Heart right ventricle (tissue), 16 donors: ENCODE measurements around the gene EEF1E1. TPM values are rescaled to one million over a fixed set of nuclear protein-coding genes. Genes with fewer than 3 reads are reported as not detected.

ENCODE experiments used
- ATAC-seq, 8 donors: fragments of 200-7000 bp; cut with Tn5 transposase; one replicate each; pipeline ENCODE4 v1.9.1; 2020; ENCODE audit warnings: mild to moderate bottlenecking in 8 of 8, moderate library complexity in 8 of 8, moderate number of reproducible peaks in 1 of 8
- DNase-seq, 2 donors: peaks; one replicate each; pipeline ENCODE4 v3.0.0-alpha.2; 2020
- H3K27ac ChIP-seq, 10 donors: fragments of 200-600 bp; sonication (generic) in 2 of 10; one replicate each; pipeline versions ENCODE4 v1.5.0 to v1.8.0; 2020 to 2022; ENCODE audit warnings: mild to moderate bottlenecking in 3 of 10
- H3K27me3 ChIP-seq, 7 donors: fragments of 200-600 bp; one replicate each; pipeline ENCODE4 v1.8.0; 2021 to 2022; ENCODE audit warnings: mild to moderate bottlenecking in 2 of 7
- H3K36me3 ChIP-seq, 9 donors: fragments of 200-600 bp; sonication (generic) in 1 of 9; one replicate each; pipeline versions ENCODE4 v1.5.0 to v1.8.0; 2020 to 2022; ENCODE audit warnings: mild to moderate bottlenecking in 2 of 9
- H3K4me1 ChIP-seq, 9 donors: fragments of 200-600 bp; sonication (generic) in 1 of 9; one replicate each; pipeline versions ENCODE4 v1.5.0 to v1.8.0; 2020 to 2022; ENCODE audit warnings: mild to moderate bottlenecking in 4 of 9
- H3K4me3 ChIP-seq, 10 donors: fragments of 200-600 bp; sonication (generic) in 2 of 10; one replicate each; pipeline versions ENCODE4 v1.5.0 to v1.8.0; 2020 to 2022; ENCODE audit warnings: mild to moderate bottlenecking in 7 of 10, moderate library complexity in 2 of 10
- H3K9me3 ChIP-seq, 11 donors: fragments of 200-600 bp in 10 of 11; sonication (generic) in 2 of 11; one replicate each; pipeline versions ENCODE4 v1.5.0 to v1.8.0; 2013 to 2022; ENCODE audit warnings: mild to moderate bottlenecking in 2 of 11, control low read depth in 1 of 11, moderate library complexity in 1 of 11
- WGBS, 2 donors: extraction: QIAGEN DNeasy Blood & Tissue Kit; methylation state at CpG; one replicate each; pipeline ENCODE4 v1.1.7; 2013; ENCODE audit warnings: inconsistent platforms in 1 of 2; 5-methylcytosine and 5-hydroxymethylcytosine counted together
- intact Hi-C, 10 donors: fragments of 100-400 bp; cut with DNase I; formaldehyde crosslinking; loops; one replicate each; pipeline versions ENCODE4 v1.11.1 to v1.14.2; 2022
- polyA plus RNA-seq, 2 donors: library from polyadenylated mRNA; stranded (reverse); fragments of 200-250 nt; gene quantifications; one replicate each; pipeline ENCODE4 v1.2.3, GENCODE V29; 2013
- total RNA-seq, 10 donors: library from RNA; stranded (reverse); fragmentation: NEBNext Ultra II Directional in 3 of 10; extraction: Animal tissue kit (Norgen Biotek cat#: 25700) in 3 of 10; gene quantifications; one replicate each; pipeline versions ENCODE4 v1.2.1 to v1.2.4, GENCODE V29; 2021 to 2023
- TF ChIP-seq, protein P1 (sequence below), 9 donors: fragments of 200-600 bp; sonication (generic) in 2 of 9; IDR thresholded peaks; one replicate each; pipeline versions ENCODE4 v1.5.0 to v1.8.0; 2021 to 2022; ENCODE audit warnings: antibody characterized with exemption in 9 of 9, mild to moderate bottlenecking in 5 of 9, moderate library complexity in 1 of 9
- donor health status: Arrhythmogenic right ventricular cardiomyopathy.
- donor health status: ischemic (EF 13 %, LVEDD 7.1; RV severe dilation, severe dysfunction).
- donor health status: healthy with polysubstance abuse.
- donor health status: DM: no; HTN: yes; CAD: no.
- donor health status: DM: no; HTN: no; CAD: no.
- donor health status: ischemic (EF 25% LVEDD 6.9; RV normal size, moderate dysfunction).
- donor health status: ischemic (EF 25% LVEDD 5.7; RV mildly dilated, moderate dysfunction).
- donor health status: healthy.
- donor health status: DM: yes; HTN: yes; CAD: no.
- donor health status: Ischemic cardiomyopathy.
- donor health status: ischemic (EF 35%, LVEDD 5.7; RV mildly dilated, moderate dysfunction).
- donor health status: nonischemic (EF 11% LVEDD 7.7; RV severe dilation, severe dysfunction).
- donor health status: DM: yes; HTN: yes; CAD: no.
- donor health status: PGD.
- donor health status: ischemic (EF 29% LVEDD 5.4; RV normal size, mild dysfunction).
- donor health status: nonischemic (EF 23%, LVEDD 6.1; RV moderate dilation, normal function).

EEF1E1 gene
- total and polyA plus RNA-seq, 12 donors = 10.0 to 43.8 (median 13.3) TPM

DNA sequence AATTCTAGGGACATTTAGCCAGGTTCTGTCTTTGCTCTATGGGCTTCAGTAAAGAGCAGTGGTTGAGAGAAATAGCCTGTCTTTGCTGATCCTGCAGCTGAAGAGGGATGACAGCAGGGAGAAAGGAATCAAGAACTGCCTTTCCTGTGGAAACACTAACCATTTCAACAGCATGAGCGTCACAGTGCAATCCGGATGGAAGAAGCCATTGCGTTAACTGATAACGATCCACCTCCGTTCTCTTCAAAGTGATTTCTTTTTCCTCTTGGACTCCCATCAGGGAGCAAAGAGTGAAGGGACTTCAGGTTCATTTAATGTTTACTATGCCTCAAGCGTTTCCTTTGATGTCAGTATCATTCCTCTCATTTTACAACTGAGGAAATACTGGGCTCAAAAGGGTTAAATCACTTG is 35.2 kb upstream of the EEF1E1 start:
- DNase-seq (no peak), ATAC-seq (no peak)
- Histone ChIP-seq H3K27ac (no peak overlapping the region), H3K27me3 (peaks cover 0 to 47% (median 12%) of the 10 kb centered on the region in 7 donors), H3K4me1 (no peaks in the 10 kb centered on the region), H3K9me3 (no peaks in the 10 kb centered on the region), H3K36me3 (no peaks in the 10 kb centered on the region), H3K4me3 (no peak overlapping the region)
- TF ChIP-seq, protein P1, sequence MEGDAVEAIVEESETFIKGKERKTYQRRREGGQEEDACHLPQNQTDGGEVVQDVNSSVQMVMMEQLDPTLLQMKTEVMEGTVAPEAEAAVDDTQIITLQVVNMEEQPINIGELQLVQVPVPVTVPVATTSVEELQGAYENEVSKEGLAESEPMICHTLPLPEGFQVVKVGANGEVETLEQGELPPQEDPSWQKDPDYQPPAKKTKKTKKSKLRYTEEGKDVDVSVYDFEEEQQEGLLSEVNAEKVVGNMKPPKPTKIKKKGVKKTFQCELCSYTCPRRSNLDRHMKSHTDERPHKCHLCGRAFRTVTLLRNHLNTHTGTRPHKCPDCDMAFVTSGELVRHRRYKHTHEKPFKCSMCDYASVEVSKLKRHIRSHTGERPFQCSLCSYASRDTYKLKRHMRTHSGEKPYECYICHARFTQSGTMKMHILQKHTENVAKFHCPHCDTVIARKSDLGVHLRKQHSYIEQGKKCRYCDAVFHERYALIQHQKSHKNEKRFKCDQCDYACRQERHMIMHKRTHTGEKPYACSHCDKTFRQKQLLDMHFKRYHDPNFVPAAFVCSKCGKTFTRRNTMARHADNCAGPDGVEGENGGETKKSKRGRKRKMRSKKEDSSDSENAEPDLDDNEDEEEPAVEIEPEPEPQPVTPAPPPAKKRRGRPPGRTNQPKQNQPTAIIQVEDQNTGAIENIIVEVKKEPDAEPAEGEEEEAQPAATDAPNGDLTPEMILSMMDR (IDR thresholded peaks at IDR 0.05) = no peak
- 28 to 32% methylated on average over 6 of the region's 6 CpGs for WGBS, 2 donors
- intact Hi-C loops = no loop called here

DNA sequence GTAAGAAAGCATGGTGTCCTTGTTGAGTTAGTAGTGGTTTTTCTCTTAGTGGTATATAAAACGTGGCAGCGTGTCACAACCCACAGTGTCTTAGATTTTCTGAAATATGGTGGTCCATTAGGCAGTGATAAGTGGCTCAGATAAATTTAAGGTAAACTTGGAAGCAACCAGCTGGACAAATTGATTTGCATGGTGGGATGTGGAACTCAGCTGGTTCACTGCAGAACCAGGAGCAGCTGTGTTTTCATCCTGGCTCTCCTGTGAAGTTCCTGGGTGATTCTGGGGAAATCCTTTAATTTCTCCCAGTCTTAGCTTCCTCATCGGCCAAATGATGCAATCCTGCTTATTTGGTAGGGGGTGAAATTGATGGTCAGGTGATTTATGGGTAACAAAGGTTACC is 32.9 kb upstream of the EEF1E1 start:
- ATAC-seq = no peak
- intact Hi-C loops = no loop called here
- Histone ChIP-seq H3K4me3 (no peak overlapping the region), H3K9me3 (no peaks in the 10 kb centered on the region), H3K4me1 (peaks cover 0 to 4% (median 0%) of the 10 kb centered on the region in 9 donors), H3K36me3 (no peaks in the 10 kb centered on the region), H3K27ac (no peak overlapping the region), H3K27me3 (peaks cover 0 to 66% (median 12%) of the 10 kb centered on the region in 7 donors)
- no peak for DNase-seq
- WGBS, 2 donors = 84% methylated on average over 3 of the region's 3 CpGs
- TF ChIP-seq, protein P1 (IDR thresholded peaks at IDR 0.05) = no peak

DNA sequence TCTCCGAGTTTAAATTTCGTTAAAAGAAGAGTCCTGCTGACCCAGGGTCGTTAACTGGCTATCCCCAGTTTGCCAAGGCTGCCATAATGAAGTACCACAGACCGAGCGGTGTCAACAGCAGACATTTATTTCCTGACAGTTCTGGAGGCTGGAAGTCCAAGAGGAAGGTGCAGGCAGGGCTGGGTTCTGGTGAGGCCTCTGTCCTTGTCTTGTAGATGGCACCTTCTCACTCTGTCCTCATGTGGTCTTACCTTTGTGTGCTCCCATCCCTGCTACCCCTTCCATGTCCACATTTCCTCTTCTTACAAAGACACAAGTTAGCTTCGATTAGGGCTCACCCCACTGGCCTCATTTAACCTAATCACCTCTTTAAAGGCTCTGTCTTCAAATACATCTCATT is 29.8 kb upstream of the EEF1E1 start:
- intact Hi-C loops = loop anchor here in 2 of 10 donors (5.0 kb wide), 1 partner anchor 90 kb away; no protein-coding TSS in a partner anchor
- Histone ChIP-seq H3K36me3 (no peaks in the 10 kb centered on the region), H3K27ac (no peak overlapping the region), H3K27me3 (peaks cover 0 to 52% (median 10%) of the 10 kb centered on the region in 7 donors), H3K4me3 (no peak overlapping the region), H3K4me1 (peaks cover 0 to 4% (median 0%) of the 10 kb centered on the region in 9 donors), H3K9me3 (no peaks in the 10 kb centered on the region)
- no peak for ATAC-seq
- TF ChIP-seq, protein P1 (IDR thresholded peaks at IDR 0.05) = no peak
- no peak for DNase-seq
- WGBS, 2 donors = 69 to 76% methylated on average over 6 of the region's 6 CpGs

DNA sequence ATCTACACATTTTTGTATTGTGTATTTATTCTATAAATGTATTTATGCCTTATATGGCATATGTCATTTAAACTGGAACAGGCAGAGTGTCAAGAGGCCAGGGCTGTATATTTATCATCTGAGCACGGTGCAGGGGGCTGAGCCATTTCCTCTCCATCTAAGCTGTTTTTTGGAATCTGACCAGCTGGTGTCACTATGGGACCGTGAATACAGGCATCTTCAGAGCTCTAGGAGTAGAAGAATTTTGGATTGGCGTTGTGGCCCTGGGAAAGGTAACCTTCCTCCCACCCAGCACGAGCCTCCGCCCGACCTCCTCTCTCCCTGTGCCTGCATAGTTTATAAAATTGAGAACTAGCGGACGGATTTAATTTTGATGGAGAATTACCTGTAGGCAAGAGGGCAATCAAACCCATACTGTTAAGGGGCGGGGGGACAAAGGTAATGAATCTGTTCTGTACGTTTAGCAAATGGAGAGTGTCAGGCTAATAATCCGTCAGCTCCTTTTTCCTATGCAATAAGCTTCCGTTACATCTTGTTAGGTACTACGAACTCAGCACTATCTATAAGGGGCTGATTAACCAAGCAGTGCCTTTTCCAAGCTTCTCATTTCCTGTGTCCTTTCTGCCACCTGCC is 29.0 kb upstream of the EEF1E1 start:
- H3K36me3 ChIP-seq = no peaks in the 10 kb centered on the region
- intact Hi-C loops = loop anchor here (1.0 to 5.0 kb wide), 4 partner anchors 87 to 91 kb away; no protein-coding TSS in a partner anchor
- WGBS, 2 donors = 27 to 32% methylated on average over 13 of the region's 13 CpGs
- TF ChIP-seq, protein P1 (IDR thresholded peaks at IDR 0.05) = peak in 8 of 9 donors; percentile 21 to 68 (median 52)
- peaks cover 0 to 4% (median 0%) of the 10 kb centered on the region in 9 donors for H3K4me1 ChIP-seq
- no peak overlapping the region for H3K4me3 ChIP-seq
- no peak overlapping the region for H3K27ac ChIP-seq
- peaks cover 0 to 47% (median 9%) of the 10 kb centered on the region in 7 donors for H3K27me3 ChIP-seq
- peak; percentile 48 to 83 (median 69) for ATAC-seq
- H3K9me3 ChIP-seq = no peaks in the 10 kb centered on the region
- DNase-seq = peak in 1 of 2 donors; percentile 36
